H1 (cell line): ENCODE results near the gene SPPL2A. TPM values are rescaled to one million over a fixed set of nuclear protein-coding genes. Genes with fewer than 3 reads are reported as not detected.

ENCODE experiments used
- ATF3 ChIP-seq: IDR thresholded peaks from 2 replicates; pipeline ENCODE4 v1.6.1; 2011; ENCODE audit warnings: low read depth, mild to moderate bottlenecking, low read length; ENCODE audit not compliant: insufficient read depth
- CHD7 ChIP-seq: fragments of 300-600 bp; sonication (generic); IDR thresholded peaks from 2 replicates; pipeline ENCODE4 v1.7.1; 2012; ENCODE audit warnings: low read length, moderate library complexity, mild to moderate bottlenecking, inconsistent platforms; ENCODE audit not compliant: insufficient replicate concordance
- CTBP2 ChIP-seq: IDR thresholded peaks from 2 replicates; pipeline ENCODE4 v1.7.0; 2011; ENCODE audit warnings: borderline replicate concordance, mild to moderate bottlenecking, moderate library complexity, mixed read lengths, low read length; ENCODE audit not compliant: insufficient read depth, insufficient read length
- EGR1 ChIP-seq: IDR thresholded peaks from 2 replicates; pipeline ENCODE4 v1.6.1; 2011; ENCODE audit warnings: low read depth, low read length, borderline replicate concordance
- EP300 ChIP-seq, 2 experiments: IDR thresholded peaks; 1 replicate in 1 of 2; 2 replicates in 1 of 2; pipeline ENCODE4 v1.6.1; 2011 to 2012; ENCODE audit warnings: low read depth in 2 of 2, low read length in 2 of 2, mild to moderate bottlenecking in 2 of 2, borderline replicate concordance in 1 of 2, inconsistent platforms in 1 of 2, moderate library complexity in 1 of 2
- MAX ChIP-seq: IDR thresholded peaks from 2 replicates; pipeline ENCODE4 v1.6.1; 2012; ENCODE audit warnings: inconsistent platforms
- SIX5 ChIP-seq: IDR thresholded peaks from 2 replicates; pipeline ENCODE4 v1.6.1; 2011; ENCODE audit warnings: mild to moderate bottlenecking, low read depth, low read length
- SP1 ChIP-seq: IDR thresholded peaks from 2 replicates; pipeline ENCODE4 v1.6.1; 2011; ENCODE audit warnings: low read depth, low read length
- ZNF274 ChIP-seq: IDR thresholded peaks from 2 replicates; pipeline ENCODE4 v1.7.0; 2012; ENCODE audit warnings: low read length, borderline replicate concordance; ENCODE audit errors: extremely low read depth
- polyA plus RNA-seq, 7 experiments: library from polyadenylated mRNA; depleted of rRNA in 3 of 7; stranded (reverse) in 5 of 7; unstranded in 2 of 7; fragments of >200 nt in 5 of 7; fragments of 200-250 nt in 2 of 7; gene quantifications; 1 replicate in 5 of 7; 2 replicates in 1 of 7; 4 replicates in 1 of 7; pipeline versions ENCODE4 v1.2.1 to v1.2.3, GENCODE V29; 2011 to 2013; ENCODE audit warnings: missing spikeins in 2 of 7, mixed read lengths in 2 of 7
- total RNA-seq: library from RNA; stranded (reverse); fragmentation: NEBNext Ultra II Directional; extraction: Animal tissue kit (Norgen Biotek cat#: 25700); gene quantifications from 2 replicates; pipeline ENCODE4 v1.2.1, GENCODE V29; 2021

SPPL2A gene
- total and polyA plus RNA-seq, 2 of the 8 experiments (the other 6 are each of a cell fraction or from before 2014, with no cell fraction given): 15.6 to 52.9 TPM

GRCh38 chr15:50685191-50685975 lies 80.1 kb downstream of the SPPL2A start (continued):
- no peak for TF ChIP-seq CHD7
- no peak for TF ChIP-seq SP1
- TF ChIP-seq SIX5: no peak
- no peak for TF ChIP-seq ZNF274
- no peak for TF ChIP-seq CTBP2
- TF ChIP-seq ATF3: no peak
- no peak for TF ChIP-seq EP300 (IDR thresholded peaks at IDR 0.05; ENCODE audit: borderline replicate concordance in 1 of 2, low read depth in 2 of 2, low read length in 2 of 2)
- no peak for TF ChIP-seq MAX
- TF ChIP-seq EGR1: no peak
